GM18520 (cell line): ENCODE measurements around the gene MAX.
"Not testable (repeated sequence)": the region's sequence is repeated elsewhere in the genome, so short reads cannot be mapped to it uniquely, and the experiment has no call there.

Source experiments
- ATAC-seq: cut with Tn5 transposase; IDR thresholded peaks from one replicate; pipeline ENCODE4 v1.9.1; 2021; ENCODE audit not compliant: unreplicated experiment

The MAX gene

GRCh38 chr14:65040666-65041433, 61.5 kb downstream of the MAX start:
- ATAC-seq, result no peak

- no peak for ATAC-seq
These were observed 63.4 kb downstream of the MAX start for GRCh38 chr14:65038966-65039365.

GRCh38 chr14:65035049-65035448, 67.3 kb downstream of the MAX start:
- no peak for ATAC-seq

- ATAC-seq, result no peak
These were observed 68.3 kb downstream of the MAX start for GRCh38 chr14:65034021-65034420.

- no peak for ATAC-seq
These were observed 69.1 kb downstream of the MAX start for GRCh38 chr14:65033181-65033580.

- ATAC-seq, result no peak
These were observed 70.0 kb downstream of the MAX start for GRCh38 chr14:65032319-65032718.

- not testable (repeated sequence) for ATAC-seq
These were observed 71.0 kb downstream of the MAX start for GRCh38 chr14:65031321-65031720.

GRCh38 chr14:65028937-65029336, 73.4 kb downstream of the MAX start:
- ATAC-seq, result no peak

- no peak for ATAC-seq
These were observed 75.1 kb downstream of the MAX start for GRCh38 chr14:65027127-65027799.

- no peak for ATAC-seq
These were observed 75.8 kb downstream of the MAX start for GRCh38 chr14:65026526-65026925.

GRCh38 chr14:65025818-65026217, 76.5 kb downstream of the MAX start:
- no peak for ATAC-seq
